Heart left ventricle (tissue), 13 donors: ENCODE results near the gene OR13C8.

Experiments used
- POLR2A ChIP-seq, 2 donors: fragments of 450-650 bp; IDR thresholded peaks; one replicate each; pipeline ENCODE4 v1.6.1; 2017; ENCODE audit warnings: antibody characterized with exemption in 2 of 2, mild to moderate bottlenecking in 2 of 2, moderate library complexity in 2 of 2
- TF ChIP-seq, protein P1 (sequence below), 12 donors: fragments of 200-600 bp; sonication (generic) in 4 of 12; IDR thresholded peaks; one replicate each; pipeline versions ENCODE4 v1.5.0 to v1.8.0; 2018 to 2022; ENCODE audit warnings: antibody characterized with exemption in 12 of 12, mild to moderate bottlenecking in 5 of 12
- donor health status: ischemic (EF 13 %, LVEDD 7.1; RV severe dilation, severe dysfunction).
- donor health status: DM: no; HTN: yes; CAD: no.
- donor health status: DM: no; HTN: no; CAD: no.
- donor health status: ischemic (EF 25% LVEDD 6.9; RV normal size, moderate dysfunction).
- donor health status: ischemic (EF 25% LVEDD 5.7; RV mildly dilated, moderate dysfunction).
- donor health status: ischemic (EF 35%, LVEDD 5.7; RV mildly dilated, moderate dysfunction).
- donor health status: nonischemic (EF 11% LVEDD 7.7; RV severe dilation, severe dysfunction).
- donor health status: DM: yes; HTN: yes; CAD: no.
- donor health status: PGD.
- donor health status: ischemic (EF 29% LVEDD 5.4; RV normal size, mild dysfunction).
- donor health status: nonischemic (EF 23%, LVEDD 6.1; RV moderate dilation, normal function).

DNA sequence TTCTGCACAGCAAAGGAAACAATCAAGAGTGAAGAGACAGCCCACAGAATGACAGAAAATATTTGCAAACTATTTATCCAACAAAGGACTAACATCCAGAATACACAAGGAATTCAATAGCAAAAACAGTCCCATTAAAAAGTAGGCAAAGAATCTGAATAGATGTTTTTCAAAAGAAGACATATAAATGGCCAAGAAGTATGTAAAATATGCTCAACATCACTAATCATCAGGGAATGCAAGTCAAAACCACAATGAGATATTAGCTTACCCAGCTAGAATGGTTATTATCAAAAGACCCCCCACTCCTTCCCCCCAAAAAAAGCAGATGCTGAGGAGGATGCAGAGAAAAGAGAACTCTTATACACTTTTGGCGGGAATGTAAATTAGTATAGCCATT lies 13.4 kb upstream of the OR13C8 start:
- TF ChIP-seq, protein P1, sequence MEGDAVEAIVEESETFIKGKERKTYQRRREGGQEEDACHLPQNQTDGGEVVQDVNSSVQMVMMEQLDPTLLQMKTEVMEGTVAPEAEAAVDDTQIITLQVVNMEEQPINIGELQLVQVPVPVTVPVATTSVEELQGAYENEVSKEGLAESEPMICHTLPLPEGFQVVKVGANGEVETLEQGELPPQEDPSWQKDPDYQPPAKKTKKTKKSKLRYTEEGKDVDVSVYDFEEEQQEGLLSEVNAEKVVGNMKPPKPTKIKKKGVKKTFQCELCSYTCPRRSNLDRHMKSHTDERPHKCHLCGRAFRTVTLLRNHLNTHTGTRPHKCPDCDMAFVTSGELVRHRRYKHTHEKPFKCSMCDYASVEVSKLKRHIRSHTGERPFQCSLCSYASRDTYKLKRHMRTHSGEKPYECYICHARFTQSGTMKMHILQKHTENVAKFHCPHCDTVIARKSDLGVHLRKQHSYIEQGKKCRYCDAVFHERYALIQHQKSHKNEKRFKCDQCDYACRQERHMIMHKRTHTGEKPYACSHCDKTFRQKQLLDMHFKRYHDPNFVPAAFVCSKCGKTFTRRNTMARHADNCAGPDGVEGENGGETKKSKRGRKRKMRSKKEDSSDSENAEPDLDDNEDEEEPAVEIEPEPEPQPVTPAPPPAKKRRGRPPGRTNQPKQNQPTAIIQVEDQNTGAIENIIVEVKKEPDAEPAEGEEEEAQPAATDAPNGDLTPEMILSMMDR (IDR thresholded peaks at IDR 0.05), result no peak
- TF ChIP-seq POLR2A (IDR thresholded peaks at IDR 0.05), result no peak
